ENCODE data around the gene EFNA5.

Gene EFNA5

GRCh38 chr5:107670932-107671741 lies at the start of gene EFNA5:
EFNA5 (minus strand) TSS chr5:107670937.
- Histone ChIP-seq H3K27ac (ENCODE audit: low read length) (no peak within 1 kb of the TSS), H3K36me3 (ENCODE audit: control insufficient read depth in 2 of 2, insufficient read depth in 2 of 2, low read length in 2 of 2) (no peaks in the 10 kb centered on the region), H3K27me3 (ENCODE audit: control insufficient read depth in 1 of 2, insufficient read depth in 2 of 2, low read length in 2 of 2) (peaks cover 9 to 19% of the 10 kb centered on the region in 2 donors), H3K9ac (ENCODE audit: low read length in 2 of 2) (peak within 1 kb of the TSS in 1 of 2 donors; percentile 58), H3K4me1 (ENCODE audit: control insufficient read depth, insufficient read depth, low read length) (peaks cover 22% of the 10 kb centered on the region), H3K4me3 (ENCODE audit: low read length in 2 of 2) (peak within 1 kb of the TSS; percentile 81 to 93), H3K9me3 (ENCODE audit: control insufficient read depth in 2 of 2, low read length in 2 of 2) (no peaks in the 10 kb centered on the region)

- H3K9me3 ChIP-seq (ENCODE audit: control insufficient read depth in 2 of 2, low read length in 2 of 2) = peaks cover 0 to 4% of the 10 kb centered on the region in 2 donors
These were observed 48.4 kb upstream of the EFNA5 start for GRCh38 chr5:107719034-107719606.

GRCh38 chr5:107717816-107718215 lies 47.1 kb upstream of the EFNA5 start:
- Histone ChIP-seq H3K4me1 (ENCODE audit: control insufficient read depth, insufficient read depth, low read length) (no peaks in the 10 kb centered on the region), H3K4me3 (ENCODE audit: low read length in 2 of 2) (no peak overlapping the region), H3K9me3 (ENCODE audit: control insufficient read depth in 2 of 2, low read length in 2 of 2) (peaks cover 0 to 4% of the 10 kb centered on the region in 2 donors), H3K27ac (ENCODE audit: low read length) (no peak overlapping the region), H3K27me3 (ENCODE audit: control insufficient read depth in 1 of 2, insufficient read depth in 2 of 2, low read length in 2 of 2) (no peaks in the 10 kb centered on the region), H3K36me3 (ENCODE audit: control insufficient read depth in 2 of 2, insufficient read depth in 2 of 2, low read length in 2 of 2) (no peaks in the 10 kb centered on the region), H3K9ac (ENCODE audit: low read length in 2 of 2) (no peak overlapping the region)

More at GRCh38 chr5:107719034-107719606, 48.4 kb upstream of the EFNA5 start:
- Histone ChIP-seq H3K4me3 (ENCODE audit: low read length in 2 of 2) (no peak overlapping the region), H3K27me3 (ENCODE audit: control insufficient read depth in 1 of 2, insufficient read depth in 2 of 2, low read length in 2 of 2) (no peaks in the 10 kb centered on the region), H3K27ac (ENCODE audit: low read length) (no peak overlapping the region), H3K4me1 (ENCODE audit: control insufficient read depth, insufficient read depth, low read length) (no peaks in the 10 kb centered on the region), H3K9ac (ENCODE audit: low read length in 2 of 2) (no peak overlapping the region), H3K36me3 (ENCODE audit: control insufficient read depth in 2 of 2, insufficient read depth in 2 of 2, low read length in 2 of 2) (no peaks in the 10 kb centered on the region)

DNA sequence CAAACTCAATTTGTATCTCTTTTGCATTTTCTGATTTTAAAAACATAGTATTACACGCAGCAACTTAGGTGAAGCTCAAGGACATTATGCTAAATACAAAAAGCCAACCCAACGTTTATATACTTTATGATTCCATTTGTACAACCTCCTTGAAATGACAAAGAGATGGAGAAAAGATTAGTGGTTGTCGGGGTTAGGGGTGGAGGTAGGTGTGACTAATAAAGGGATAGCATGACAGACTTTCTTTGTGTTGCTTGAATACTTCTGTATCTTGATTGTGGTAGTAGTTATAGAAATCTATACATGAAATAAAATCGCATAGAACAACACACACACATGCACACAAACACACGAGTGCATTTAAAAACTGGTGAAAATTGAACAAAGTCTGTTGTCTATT lies 42.5 kb upstream of the EFNA5 start:
- no peaks in the 10 kb centered on the region for H3K4me1 ChIP-seq (ENCODE audit: control insufficient read depth, insufficient read depth, low read length)
- H3K4me3 ChIP-seq (ENCODE audit: low read length in 2 of 2) = no peak overlapping the region
- H3K27ac ChIP-seq (ENCODE audit: low read length) = no peak overlapping the region
- H3K9ac ChIP-seq (ENCODE audit: low read length in 2 of 2) = no peak overlapping the region
- no peaks in the 10 kb centered on the region for H3K27me3 ChIP-seq (ENCODE audit: control insufficient read depth in 1 of 2, insufficient read depth in 2 of 2, low read length in 2 of 2)
- H3K9me3 ChIP-seq (ENCODE audit: control insufficient read depth in 2 of 2, low read length in 2 of 2) = no peaks in the 10 kb centered on the region
- no peaks in the 10 kb centered on the region for H3K36me3 ChIP-seq (ENCODE audit: control insufficient read depth in 2 of 2, insufficient read depth in 2 of 2, low read length in 2 of 2)

DNA sequence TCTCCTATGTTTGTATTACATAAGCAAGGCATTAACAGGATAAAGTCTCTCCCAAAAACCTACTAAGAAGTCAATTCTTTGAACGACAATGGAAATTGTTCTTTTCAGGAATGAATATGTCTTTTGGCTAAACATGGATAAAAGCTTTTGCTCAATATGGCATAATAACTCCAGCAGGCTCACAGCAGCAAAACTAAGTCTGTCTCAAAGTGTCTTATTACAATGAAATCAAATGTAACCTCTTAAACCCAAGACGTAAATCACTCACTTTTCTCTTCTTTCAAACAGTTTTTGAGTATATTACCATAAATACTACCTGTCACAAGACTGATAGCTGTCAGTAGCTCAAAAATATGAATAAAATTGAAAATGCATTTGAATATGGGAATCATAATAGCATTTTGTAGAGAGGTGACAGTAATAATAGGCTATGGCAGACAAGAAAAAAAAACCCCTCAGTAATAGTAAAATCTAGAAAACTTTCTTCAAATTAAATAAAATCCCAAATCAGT lies 41.7 kb upstream of the EFNA5 start:
- Histone ChIP-seq H3K4me1 (ENCODE audit: control insufficient read depth, insufficient read depth, low read length) (no peaks in the 10 kb centered on the region), H3K27me3 (ENCODE audit: control insufficient read depth in 1 of 2, insufficient read depth in 2 of 2, low read length in 2 of 2) (no peaks in the 10 kb centered on the region), H3K27ac (ENCODE audit: low read length) (no peak overlapping the region), H3K9ac (ENCODE audit: low read length in 2 of 2) (no peak overlapping the region), H3K9me3 (ENCODE audit: control insufficient read depth in 2 of 2, low read length in 2 of 2) (no peaks in the 10 kb centered on the region), H3K4me3 (ENCODE audit: low read length in 2 of 2) (no peak overlapping the region), H3K36me3 (ENCODE audit: control insufficient read depth in 2 of 2, insufficient read depth in 2 of 2, low read length in 2 of 2) (no peaks in the 10 kb centered on the region)

DNA sequence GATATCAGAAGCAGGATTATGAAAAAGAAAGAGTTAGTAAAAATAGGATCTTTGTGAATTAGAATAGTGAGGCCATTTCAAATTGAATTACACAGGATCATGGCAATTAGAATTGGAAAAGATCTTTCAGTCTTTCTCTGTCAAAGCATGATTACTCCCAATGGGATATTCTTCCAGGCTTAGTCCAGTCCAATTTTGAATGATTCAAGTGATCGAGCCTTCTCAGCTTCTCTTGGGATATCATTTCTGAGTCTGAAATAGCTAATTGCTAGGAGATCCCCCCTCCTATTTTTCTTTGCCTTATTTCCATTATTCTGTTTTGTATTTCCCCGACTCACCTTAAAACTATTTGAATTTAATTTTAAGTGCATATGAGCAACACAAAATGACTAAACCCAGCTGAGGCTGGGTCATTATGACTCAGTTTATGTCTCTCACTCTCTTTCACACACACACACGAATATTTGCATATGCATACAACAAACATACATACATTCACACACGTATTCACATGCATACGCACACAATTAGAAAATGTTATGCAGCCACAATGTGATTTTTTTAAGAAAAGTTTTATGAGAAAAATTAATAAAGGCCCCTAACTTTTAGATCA lies 34.8 kb upstream of the EFNA5 start:
- Histone ChIP-seq H3K9ac (ENCODE audit: low read length in 2 of 2) (no peak overlapping the region), H3K36me3 (ENCODE audit: control insufficient read depth in 2 of 2, insufficient read depth in 2 of 2, low read length in 2 of 2) (no peaks in the 10 kb centered on the region), H3K9me3 (ENCODE audit: control insufficient read depth in 2 of 2, low read length in 2 of 2) (no peaks in the 10 kb centered on the region), H3K27ac (ENCODE audit: low read length) (no peak overlapping the region), H3K4me1 (ENCODE audit: control insufficient read depth, insufficient read depth, low read length) (no peaks in the 10 kb centered on the region), H3K27me3 (ENCODE audit: control insufficient read depth in 1 of 2, insufficient read depth in 2 of 2, low read length in 2 of 2) (no peaks in the 10 kb centered on the region), H3K4me3 (ENCODE audit: low read length in 2 of 2) (no peak overlapping the region)

GRCh38 chr5:107704681-107705401 lies 34.1 kb upstream of the EFNA5 start:
- Histone ChIP-seq H3K9ac (ENCODE audit: low read length in 2 of 2) (no peak overlapping the region), H3K27ac (ENCODE audit: low read length) (no peak overlapping the region), H3K4me1 (ENCODE audit: control insufficient read depth, insufficient read depth, low read length) (no peaks in the 10 kb centered on the region), H3K9me3 (ENCODE audit: control insufficient read depth in 2 of 2, low read length in 2 of 2) (no peaks in the 10 kb centered on the region), H3K27me3 (ENCODE audit: control insufficient read depth in 1 of 2, insufficient read depth in 2 of 2, low read length in 2 of 2) (no peaks in the 10 kb centered on the region), H3K4me3 (ENCODE audit: low read length in 2 of 2) (no peak overlapping the region), H3K36me3 (ENCODE audit: control insufficient read depth in 2 of 2, insufficient read depth in 2 of 2, low read length in 2 of 2) (no peaks in the 10 kb centered on the region)

DNA sequence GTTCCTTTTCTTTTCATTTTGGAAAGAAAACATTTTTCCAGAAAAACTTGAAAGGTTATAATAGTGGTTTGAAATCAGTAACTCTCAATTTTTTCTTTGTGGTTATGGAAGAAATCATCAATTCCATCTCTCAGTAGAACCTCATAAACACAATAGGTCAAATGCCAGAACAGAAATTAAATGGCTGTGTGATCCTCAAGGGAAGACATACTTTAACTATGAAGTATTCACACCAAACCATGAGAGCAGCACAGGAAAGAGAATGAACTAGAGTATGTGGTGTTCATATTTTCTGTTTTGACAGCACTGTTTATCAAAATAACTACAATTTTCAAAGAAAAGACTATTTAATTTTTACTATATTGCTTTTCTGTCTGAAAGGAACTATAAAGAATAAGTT lies 29.7 kb upstream of the EFNA5 start:
- no peaks in the 10 kb centered on the region for H3K4me1 ChIP-seq (ENCODE audit: control insufficient read depth, insufficient read depth, low read length)
- no peaks in the 10 kb centered on the region for H3K27me3 ChIP-seq (ENCODE audit: control insufficient read depth in 1 of 2, insufficient read depth in 2 of 2, low read length in 2 of 2)
- H3K4me3 ChIP-seq (ENCODE audit: low read length in 2 of 2) = no peak overlapping the region
- H3K9ac ChIP-seq (ENCODE audit: low read length in 2 of 2) = no peak overlapping the region
- H3K27ac ChIP-seq (ENCODE audit: low read length) = no peak overlapping the region
- H3K36me3 ChIP-seq (ENCODE audit: control insufficient read depth in 2 of 2, insufficient read depth in 2 of 2, low read length in 2 of 2) = no peaks in the 10 kb centered on the region
- no peaks in the 10 kb centered on the region for H3K9me3 ChIP-seq (ENCODE audit: control insufficient read depth in 2 of 2, low read length in 2 of 2)

GRCh38 chr5:107699425-107699824 lies 28.7 kb upstream of the EFNA5 start:
- no peak overlapping the region for H3K27ac ChIP-seq (ENCODE audit: low read length)
- no peaks in the 10 kb centered on the region for H3K36me3 ChIP-seq (ENCODE audit: control insufficient read depth in 2 of 2, insufficient read depth in 2 of 2, low read length in 2 of 2)
- H3K4me3 ChIP-seq (ENCODE audit: low read length in 2 of 2) = no peak overlapping the region
- H3K9ac ChIP-seq (ENCODE audit: low read length in 2 of 2) = no peak overlapping the region
- no peaks in the 10 kb centered on the region for H3K4me1 ChIP-seq (ENCODE audit: control insufficient read depth, insufficient read depth, low read length)
- no peaks in the 10 kb centered on the region for H3K9me3 ChIP-seq (ENCODE audit: control insufficient read depth in 2 of 2, low read length in 2 of 2)
- H3K27me3 ChIP-seq (ENCODE audit: control insufficient read depth in 1 of 2, insufficient read depth in 2 of 2, low read length in 2 of 2) = no peaks in the 10 kb centered on the region

- H3K27me3 ChIP-seq (ENCODE audit: control insufficient read depth in 1 of 2, insufficient read depth in 2 of 2, low read length in 2 of 2) = no peaks in the 10 kb centered on the region
These were observed 27.5 kb upstream of the EFNA5 start for GRCh38 chr5:107698286-107698685.

More at GRCh38 chr5:107698286-107698685, 27.5 kb upstream of the EFNA5 start:
- no peak overlapping the region for H3K27ac ChIP-seq (ENCODE audit: low read length)
- H3K36me3 ChIP-seq (ENCODE audit: control insufficient read depth in 2 of 2, insufficient read depth in 2 of 2, low read length in 2 of 2) = no peaks in the 10 kb centered on the region
- H3K9me3 ChIP-seq (ENCODE audit: control insufficient read depth in 2 of 2, low read length in 2 of 2) = no peaks in the 10 kb centered on the region
- H3K9ac ChIP-seq (ENCODE audit: low read length in 2 of 2) = no peak overlapping the region
- no peaks in the 10 kb centered on the region for H3K4me1 ChIP-seq (ENCODE audit: control insufficient read depth, insufficient read depth, low read length)
- H3K4me3 ChIP-seq (ENCODE audit: low read length in 2 of 2) = no peak overlapping the region
